SKM-1 treated with dmso at 0.1 percent for 144 hours (cell line): ENCODE data around the gene GHITM.
"Not testable (repeated sequence)": the region's sequence is repeated elsewhere in the genome, so short reads cannot be mapped to it uniquely, and the experiment has no call there.

ENCODE experiments used
- DNase-seq: peaks from one replicate; lab custom pipeline; 2025; ENCODE audit not compliant: unreplicated experiment; lab: John Stamatoyannopoulos, UW

GHITM gene

DNA sequence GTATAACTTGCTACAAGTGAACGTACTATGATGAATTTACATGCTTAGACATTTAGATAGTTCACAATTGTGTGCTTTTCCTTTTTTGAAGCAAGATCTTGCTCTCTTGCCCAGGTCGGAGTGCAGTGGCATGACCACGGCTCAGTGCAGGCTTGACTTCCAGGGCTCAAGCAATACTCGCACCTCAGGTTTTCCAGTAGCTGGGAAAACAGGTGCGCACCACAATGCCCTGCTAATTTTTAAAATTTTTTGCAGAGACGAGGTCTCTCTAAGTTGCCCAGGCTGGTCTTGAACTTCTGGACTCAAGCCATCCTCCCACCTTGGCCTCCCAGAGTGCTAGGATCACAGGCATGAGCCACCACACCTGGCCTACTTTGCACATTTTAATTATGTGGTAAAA is 36.1 kb downstream of the GHITM start:
- no peak for DNase-seq

DNA sequence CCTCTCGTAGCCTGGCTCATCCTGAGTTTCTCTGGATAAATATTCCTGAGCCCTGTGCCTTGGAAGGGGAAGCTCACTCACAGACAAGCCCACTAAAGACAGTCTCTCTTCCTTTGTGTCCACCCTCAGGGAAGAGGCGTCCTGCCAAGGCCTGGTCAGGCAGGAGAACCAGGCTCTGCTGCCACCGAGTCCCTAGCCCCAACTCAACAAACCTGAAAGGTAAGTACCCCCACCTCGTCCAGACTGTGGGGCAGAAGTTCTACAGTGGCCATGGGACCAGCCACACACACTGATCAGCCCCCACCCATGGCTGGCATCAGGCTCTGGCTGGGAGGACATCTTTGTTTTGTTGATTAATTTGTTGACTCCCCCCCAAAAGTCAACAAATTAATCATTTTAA is 37.0 kb downstream of the GHITM start:
- no peak for DNase-seq

DNA sequence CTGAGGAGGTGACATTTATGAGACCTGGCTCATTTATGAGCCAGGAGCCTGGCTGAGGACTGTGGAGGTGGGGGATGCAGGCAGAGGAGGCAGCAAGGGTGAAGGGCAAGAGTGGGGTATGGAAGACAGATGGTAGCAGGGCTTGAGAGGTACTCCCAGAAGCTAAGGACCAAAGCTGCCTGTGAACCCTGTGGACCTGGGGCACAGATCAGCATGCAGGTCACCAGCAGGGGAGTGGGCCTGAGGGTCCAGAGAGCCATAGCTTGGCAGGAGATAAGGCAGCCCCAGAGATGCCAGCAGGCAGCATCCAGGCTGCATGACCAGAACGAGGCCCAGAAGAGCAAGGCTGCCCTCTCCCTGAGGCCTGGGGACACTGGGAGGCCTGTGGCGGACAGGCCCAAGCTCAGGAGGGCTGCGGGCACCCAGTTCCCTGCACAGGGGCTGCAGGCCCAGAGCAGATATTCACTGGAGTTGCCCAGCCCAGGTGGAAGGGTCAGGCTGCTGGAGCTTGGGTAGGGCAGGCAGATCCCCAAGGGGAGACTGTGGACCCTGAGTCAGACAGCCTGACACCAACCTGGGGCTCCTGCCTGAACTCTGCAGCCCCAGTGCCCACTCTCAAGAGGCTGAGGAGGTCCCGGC is 37.6 kb downstream of the GHITM start:
- DNase-seq, result no peak

DNA sequence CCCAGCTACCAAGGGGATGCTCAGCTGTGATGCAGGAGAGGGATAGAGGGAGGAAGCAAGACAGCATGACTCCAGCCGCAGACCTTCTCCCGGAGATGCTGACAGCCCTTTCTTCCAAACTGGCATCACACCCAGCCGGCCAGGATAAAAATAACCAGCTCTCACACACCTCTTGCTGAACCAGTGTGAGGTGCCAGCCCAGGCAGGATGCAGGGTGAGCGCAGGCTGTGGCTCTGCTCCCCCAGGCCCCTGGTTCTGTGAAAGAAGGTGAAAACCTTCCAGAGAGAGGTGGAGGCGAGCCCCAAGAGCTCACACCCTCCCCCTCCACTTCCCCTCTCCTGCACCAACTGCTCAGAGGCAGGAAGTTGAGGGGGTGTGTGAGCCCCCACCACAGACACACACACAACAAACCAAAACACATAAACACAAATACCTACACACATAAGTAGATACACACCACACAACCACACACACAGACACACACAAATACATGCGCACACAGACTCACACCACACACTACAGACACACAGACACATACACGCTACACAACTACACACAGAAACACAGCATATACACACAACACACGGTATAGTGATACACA is 38.3 kb downstream of the GHITM start:
- DNase-seq, result no peak

DNA sequence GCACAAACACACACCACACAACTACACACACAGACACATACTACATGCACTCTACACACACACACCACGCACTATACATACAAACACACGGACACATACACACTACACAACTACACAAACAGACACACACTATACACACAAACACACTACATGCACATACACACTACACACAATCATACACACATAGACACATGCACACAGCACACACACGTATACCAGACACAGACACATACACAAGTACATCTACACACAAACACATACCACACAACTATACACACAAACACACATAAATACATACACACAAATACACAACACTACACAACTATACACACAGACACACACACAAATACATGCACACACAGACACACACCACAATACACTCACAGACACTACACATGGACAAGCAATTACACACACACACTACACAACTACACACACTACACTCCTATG is 38.9 kb downstream of the GHITM start:
- no peak for DNase-seq

DNA sequence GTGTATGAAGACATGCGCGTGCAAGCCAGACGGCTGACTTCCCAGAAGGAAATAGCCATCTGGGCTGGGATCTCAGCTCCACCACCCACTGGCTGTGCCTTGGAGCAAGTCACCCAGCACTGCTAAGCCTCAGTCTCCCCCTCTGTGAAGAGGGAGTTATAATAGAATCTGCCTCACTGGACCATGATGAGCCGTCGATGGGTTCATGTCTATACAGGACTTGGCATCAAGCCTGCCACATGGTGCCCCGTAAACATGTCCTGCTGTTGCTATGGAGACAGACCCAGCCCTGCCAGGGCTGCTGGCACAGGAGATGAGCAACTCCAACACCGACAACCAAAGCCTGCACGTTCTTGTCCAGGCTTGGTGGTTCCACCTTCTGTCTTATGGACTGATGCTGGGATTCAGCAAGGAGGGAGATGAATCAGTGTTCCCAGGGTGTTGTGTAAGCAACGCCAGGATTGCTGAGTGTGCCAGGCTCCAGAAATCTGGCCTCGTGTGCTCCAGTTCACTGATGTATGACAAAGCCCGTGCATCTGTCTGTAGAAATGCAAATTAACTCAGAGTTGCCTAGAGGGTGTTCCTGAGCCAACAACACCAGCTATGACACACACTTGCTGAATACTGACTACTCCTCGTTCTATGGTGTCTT is 39.9 kb downstream of the GHITM start:
- no peak for DNase-seq

DNA sequence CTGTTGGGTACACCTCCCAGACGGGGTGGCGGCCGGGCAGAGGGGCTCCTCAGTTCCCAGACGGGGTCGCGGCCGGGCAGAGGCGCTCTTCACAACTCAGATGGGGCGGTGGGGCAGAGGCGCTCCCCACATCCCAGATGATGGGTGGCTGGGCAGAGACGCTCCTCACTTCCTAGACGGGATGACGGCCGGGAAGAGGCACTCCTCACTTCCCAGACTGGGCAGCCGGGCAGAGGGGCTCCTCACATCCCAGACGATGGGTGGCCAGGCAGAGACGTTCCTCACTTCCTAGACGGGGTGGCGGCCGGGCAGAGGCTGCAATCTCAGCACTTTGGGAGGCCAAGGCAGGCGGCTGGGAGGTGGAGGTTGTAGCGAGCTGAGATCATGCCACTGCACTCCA is 41.1 kb downstream of the GHITM start:
- DNase-seq, result not testable (repeated sequence)

DNA sequence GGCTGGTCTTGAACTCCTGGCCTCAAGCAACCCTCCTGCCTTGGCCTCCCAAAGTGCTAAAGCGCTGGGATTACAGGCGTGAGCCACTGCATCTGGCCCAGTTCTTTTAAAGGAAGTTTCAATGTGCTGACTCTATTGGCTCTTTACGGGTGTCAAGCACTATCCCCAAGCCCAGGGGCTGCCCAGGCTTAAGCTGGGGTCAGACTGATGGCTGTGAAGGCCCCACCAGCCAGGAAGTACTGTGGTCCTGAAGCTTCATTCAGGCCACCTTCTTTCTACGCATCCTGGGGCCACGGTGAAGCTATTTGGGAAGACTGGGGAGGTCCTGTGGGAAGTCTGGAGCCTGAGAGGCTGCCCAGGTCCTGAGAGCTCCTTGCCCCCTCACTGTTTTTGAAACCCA is 42.3 kb downstream of the GHITM start:
- DNase-seq, result no peak

DNA sequence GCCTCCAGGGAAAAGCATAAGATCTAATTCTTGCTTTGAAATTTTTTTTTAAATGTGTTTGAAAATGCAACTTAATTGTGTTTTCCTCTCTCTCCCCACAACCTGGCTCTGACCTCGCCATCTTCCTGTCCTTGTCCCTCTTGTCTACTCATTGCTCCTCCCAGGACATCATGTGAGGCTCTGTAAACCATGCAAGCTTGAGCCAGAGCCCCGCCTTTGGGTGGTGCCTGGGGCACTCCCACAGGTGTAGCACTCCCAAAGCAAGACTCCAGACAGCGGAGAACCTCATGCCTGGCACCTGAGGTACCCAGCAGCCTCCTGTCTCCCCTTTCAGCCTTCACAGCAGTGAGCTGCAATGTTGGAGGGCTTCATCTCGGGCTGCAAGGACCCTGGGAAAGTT is 45.2 kb downstream of the GHITM start:
- DNase-seq, result no peak

DNA sequence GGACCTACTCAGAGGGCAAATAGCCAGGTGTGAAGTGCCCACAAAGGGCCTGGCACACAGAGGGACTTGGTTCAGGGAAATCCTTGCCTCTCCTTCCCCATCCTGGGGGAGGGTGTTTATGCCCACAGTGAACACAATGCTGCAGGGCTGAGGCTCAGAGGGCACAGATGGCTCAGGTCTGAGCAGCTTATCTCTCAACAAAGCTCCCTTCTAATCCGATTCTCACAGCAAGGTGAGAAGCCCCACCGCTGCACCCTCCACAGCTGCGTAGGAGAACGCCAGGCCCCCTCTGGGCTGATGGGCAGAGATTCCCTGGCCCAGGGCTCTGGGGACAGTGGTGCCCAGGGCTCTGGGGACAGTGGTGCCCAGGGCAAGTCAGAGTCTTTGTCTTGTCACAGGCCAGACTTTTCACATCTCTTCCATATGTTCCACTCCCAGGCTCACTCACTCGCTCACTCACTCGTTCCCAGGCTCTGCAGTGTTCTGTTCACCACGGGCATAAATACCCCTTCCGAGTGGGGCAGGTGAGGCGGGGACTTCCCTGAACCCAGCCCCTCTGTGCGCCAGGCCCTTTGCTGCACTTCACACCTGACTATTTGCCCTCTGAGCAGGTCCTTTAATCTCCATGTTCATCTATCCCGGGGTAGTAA is 46.3 kb downstream of the GHITM start:
- DNase-seq, result no peak

DNA sequence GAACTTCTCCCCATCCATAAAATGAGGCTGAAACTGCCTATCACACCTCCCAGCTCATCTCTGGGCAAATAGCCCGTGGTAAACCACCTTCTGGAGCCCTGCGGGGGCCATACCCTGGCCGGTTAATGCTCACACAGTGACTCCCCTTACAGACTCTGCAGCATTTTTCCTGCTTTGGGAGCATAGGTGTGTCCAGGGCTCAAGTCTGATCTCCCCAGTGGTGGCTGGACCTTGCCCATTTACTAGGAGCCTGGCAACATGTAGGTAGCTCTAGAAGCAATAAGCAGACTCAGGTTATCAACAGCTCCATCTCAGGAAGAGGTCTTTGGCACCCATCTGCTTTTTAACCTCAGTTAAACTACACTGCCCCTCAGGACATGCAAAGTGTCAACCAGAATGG is 49.5 kb downstream of the GHITM start:
- no peak for DNase-seq

DNA sequence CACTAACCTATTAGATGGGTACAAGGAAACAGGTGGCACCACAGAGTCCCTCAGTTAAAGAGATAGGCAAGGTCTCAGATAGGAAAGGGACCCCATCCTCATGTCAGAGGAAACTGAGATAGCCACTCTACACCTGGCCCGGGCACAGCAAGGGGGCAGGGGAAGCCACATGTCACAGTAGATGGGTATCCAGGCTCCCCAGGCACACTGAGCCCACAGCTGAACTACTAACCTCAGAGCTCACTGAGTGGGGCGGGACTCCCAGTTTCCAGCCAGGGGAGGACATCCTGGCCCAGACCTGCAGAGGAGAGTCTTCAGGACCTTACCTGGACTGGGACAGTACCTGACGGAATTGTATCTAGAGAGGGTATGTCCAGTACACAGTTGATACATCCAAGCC is 51.3 kb downstream of the GHITM start:
- no peak for DNase-seq

DNA sequence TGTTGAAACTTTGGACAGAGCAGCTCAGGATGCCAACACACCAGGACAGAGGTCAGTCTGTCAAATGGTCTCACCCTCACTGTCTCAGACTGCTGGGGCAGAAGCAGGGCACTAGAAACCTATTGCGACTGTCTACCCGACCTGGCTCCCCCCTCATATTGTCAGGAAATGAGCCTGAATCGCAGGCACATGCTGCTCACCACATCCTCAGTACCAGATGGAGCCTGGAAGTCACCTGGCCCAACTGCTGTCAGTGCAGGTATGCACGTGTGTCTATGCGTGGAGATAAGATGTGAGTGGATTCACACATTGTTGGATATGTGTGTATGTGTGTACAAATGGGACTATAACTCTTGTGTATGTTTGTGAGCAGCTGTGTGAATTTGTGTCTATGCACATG is 51.8 kb downstream of the GHITM start:
- no peak for DNase-seq

DNA sequence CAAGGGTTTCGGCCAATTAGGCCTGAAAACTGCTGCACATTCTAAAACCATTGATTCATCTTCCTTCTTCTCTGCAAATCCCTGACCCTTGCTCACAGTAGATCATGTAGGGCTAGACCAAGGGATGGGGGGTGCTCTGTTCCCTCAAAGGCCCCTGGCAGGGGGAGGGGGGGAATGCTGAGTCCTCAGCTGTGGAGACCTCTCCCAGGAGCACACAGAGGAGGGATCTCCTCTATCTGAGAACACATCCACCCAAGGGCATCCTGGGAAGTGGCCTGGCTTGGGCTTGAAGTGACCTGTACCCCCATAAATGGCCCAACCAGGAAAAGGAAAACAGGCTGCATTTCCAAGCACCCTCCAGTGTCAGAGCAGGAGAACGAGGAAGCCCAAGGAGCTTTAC is 54.0 kb downstream of the GHITM start:
- DNase-seq, result no peak

DNA sequence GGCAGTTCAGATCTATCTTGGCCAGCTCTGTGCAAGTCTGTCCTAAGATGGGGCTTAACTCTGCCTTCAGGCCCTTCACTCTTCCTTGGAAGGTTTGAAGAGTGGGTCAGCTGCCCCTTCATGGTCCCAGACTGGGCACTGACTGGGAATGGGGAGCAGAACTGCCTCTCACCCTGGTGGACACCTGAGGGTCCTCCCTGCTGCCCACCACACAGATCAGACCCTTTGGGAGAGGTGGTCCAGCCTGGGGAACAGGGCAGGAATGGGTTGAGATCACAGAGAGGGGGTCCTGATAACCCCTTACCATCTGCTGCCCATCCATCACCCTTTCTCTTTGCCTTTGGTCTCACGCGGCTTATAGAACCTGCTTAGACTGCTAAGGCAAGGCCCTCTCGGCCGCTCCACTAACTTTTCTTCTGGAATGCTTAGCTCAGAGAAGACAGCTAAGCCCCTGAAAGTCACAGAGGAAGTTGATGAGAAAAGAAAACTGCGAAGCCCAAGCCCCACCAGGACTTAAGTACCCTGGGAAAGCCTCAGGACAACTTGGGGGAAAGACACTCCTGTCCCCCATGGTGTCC is 54.6 kb downstream of the GHITM start:
- DNase-seq, result no peak

DNA sequence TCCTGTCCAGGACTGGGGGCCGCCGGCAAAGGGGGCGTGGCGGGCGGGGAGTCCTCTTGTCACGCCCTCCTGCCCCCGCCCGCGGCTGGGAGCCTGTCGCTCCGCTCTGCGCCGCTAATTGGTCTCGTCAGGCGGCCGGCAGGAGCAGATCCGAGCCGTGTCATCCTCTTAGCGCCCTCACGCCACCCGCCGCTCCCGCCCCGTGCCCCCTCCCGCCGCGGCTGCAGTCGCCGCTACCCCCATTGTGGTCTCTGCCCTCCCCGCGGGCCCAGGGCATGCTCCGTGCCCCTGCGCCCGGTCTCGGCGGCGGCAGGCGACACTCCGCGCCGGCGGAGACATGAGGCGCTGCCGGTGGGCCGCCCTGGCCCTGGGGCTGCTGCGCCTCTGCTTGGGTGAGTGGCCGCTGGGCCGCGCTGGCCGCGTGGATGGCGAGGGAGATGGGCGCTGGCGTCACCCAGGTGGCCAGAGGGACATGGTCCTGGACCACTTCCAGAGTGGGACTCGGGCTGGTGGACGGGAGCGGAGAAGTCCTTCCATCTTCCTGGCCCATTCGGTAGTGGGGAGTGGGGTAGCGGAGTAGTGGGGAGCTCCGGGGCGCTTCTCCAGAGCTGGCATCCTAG is 55.2 kb downstream of the GHITM start, which contains the start of gene CDHR1:
Gene CDHR1, plus strand, starts transcription at position 114 of the 620 bp plus-strand sequence. Its CDS starts 224 bp downstream, at position 338.
- no peak for DNase-seq

DNA sequence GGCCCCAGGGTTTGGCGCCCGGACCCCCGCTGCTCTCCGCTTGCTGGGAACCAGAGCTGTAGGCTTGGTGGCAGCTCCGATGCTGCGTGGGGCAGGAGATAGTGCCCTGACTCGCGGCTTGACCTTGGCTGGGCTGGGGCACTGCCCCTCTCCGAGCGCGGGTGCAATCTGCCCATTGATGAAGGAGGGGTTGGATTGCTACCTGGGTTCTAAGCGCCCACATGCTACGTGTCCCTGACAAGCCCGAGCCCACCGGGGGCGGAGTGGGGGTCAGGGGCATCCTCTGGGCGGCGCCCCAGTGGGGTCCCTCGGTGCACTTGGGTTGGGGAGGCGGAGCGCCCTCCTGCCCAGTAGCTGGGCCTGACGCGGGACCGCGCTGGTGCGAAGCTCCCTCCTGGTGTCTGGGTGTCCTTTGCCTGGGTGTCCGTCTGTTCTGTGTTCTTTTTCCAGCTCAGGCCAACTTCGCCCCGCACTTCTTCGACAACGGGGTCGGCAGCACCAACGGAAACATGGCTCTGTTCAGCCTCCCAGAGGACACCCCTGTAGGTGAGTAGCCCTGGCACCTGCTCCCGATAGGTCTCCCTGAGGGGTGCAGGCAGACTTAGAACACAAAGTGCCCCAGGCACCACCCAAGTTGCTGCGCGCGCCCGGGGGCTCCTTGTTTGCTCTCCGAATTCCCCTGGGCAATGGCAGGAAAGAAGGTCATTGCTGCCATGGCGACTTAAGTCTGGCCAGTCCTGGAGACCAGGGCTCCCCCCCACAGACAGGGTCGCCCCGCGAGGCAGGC is 55.9 kb downstream of the GHITM start:
- DNase-seq, result no peak

DNA sequence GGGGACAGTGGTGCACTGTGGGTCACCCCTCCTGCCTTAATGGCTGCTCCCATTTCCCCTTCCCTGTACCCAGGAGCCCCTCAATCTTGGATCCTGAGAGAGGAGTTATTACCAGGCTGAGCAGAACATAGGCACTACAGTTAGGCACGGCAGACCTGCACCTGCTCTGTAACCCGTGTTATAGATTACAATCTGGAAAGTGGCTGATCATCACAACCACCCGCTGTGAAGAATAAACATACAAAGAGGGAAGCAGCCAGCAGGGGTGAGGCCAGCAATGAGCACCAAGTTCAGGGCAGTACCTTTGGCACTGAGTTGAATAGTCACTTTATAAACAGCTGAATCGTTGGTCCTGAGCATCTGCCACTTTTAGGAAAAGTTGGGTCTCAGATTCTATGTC is 56.8 kb downstream of the GHITM start:
- no peak for DNase-seq

DNA sequence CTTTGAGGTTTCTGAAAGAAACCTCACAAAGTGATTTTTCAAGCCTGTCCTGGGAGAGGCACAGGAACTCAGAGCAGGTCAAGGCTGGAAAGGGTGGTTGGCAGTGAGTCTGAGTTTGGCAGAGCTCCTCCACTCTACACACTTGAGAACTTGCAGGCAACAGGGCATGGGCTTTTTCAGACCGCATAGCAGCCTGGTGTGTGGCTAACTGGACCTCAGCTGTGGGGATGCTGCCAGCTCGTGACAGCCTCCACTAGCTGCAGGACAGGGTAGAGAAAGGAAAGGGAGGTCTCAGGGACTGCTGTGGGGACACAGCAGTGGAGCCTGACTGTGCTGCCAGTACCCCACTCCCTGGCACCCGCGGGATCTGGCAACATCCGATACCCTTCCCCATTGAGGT is 57.6 kb downstream of the GHITM start:
- no peak for DNase-seq

DNA sequence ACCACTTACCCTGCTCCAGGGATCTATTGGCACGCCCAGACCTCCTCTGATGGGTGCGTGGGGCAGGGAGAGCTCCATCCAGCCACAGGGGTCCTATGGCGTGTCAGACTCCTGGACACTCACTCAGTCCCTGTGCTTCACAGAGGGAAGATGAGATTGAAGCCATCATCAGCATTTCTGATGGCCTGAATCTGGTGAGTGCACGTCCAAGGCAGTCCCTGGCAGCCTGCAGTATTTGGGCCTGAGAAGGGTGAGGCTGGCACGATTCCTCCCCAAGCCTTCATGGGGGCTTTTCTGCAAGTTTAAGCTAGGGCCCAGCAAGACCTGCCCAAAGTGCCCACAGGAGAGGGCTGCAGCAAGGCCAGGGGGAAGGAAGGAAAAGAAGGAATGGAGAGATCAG is 58.3 kb downstream of the GHITM start:
- no peak for DNase-seq
